SJCRH30 (cell line): ENCODE measurements around the gene ANG. TPM values are rescaled to one million over a fixed set of nuclear protein-coding genes. Genes with fewer than 3 reads are reported as not detected.
"Not testable (repeated sequence)": the region's sequence is repeated elsewhere in the genome, so short reads cannot be mapped to it uniquely, and the experiment has no call there.

Experiments used
- DNase-seq, 2 experiments: peaks; one replicate each; pipeline ENCODE4 v3.0.0-alpha.2; 2015 to 2020
- H3K27ac ChIP-seq: fragments of 250-450 bp; sonication (Bioruptor Pico); 2 replicates; pipeline ENCODE4 v1.5.1; 2020; ENCODE audit warnings: mild to moderate bottlenecking, moderate library complexity
- H3K27me3 ChIP-seq: fragments of 250-450 bp; sonication (Bioruptor Pico); 2 replicates; pipeline ENCODE4 v1.5.1; 2020; ENCODE audit warnings: mild to moderate bottlenecking, moderate library complexity
- H3K36me3 ChIP-seq: fragments of 250-450 bp; sonication (Bioruptor Pico); 2 replicates; pipeline ENCODE4 v1.5.1; 2020; ENCODE audit warnings: mild to moderate bottlenecking, moderate library complexity
- H3K4me1 ChIP-seq: fragments of 250-450 bp; sonication (Bioruptor Pico); 2 replicates; pipeline ENCODE4 v1.5.1; 2020; ENCODE audit warnings: mild to moderate bottlenecking, moderate library complexity
- H3K4me3 ChIP-seq: fragments of 250-450 bp; sonication (Bioruptor Pico); 2 replicates; pipeline ENCODE4 v1.5.1; 2020; ENCODE audit warnings: mild to moderate bottlenecking, moderate library complexity
- H3K9me3 ChIP-seq: fragments of 250-450 bp; sonication (Bioruptor Pico); replicated peaks from 2 replicates; pipeline ENCODE4 v1.5.1; 2020; ENCODE audit warnings: mild to moderate bottlenecking, moderate library complexity
- total RNA-seq: library from RNA; depleted of rRNA; stranded (reverse); fragments of >200 nt; shearing (Covaris generic); gene quantifications from 2 replicates; pipeline ENCODE4 v1.2.3, GENCODE V29; 2014

The ANG gene
- total RNA-seq, 1 experiment from 2014 or later = 0.49 TPM

DNA sequence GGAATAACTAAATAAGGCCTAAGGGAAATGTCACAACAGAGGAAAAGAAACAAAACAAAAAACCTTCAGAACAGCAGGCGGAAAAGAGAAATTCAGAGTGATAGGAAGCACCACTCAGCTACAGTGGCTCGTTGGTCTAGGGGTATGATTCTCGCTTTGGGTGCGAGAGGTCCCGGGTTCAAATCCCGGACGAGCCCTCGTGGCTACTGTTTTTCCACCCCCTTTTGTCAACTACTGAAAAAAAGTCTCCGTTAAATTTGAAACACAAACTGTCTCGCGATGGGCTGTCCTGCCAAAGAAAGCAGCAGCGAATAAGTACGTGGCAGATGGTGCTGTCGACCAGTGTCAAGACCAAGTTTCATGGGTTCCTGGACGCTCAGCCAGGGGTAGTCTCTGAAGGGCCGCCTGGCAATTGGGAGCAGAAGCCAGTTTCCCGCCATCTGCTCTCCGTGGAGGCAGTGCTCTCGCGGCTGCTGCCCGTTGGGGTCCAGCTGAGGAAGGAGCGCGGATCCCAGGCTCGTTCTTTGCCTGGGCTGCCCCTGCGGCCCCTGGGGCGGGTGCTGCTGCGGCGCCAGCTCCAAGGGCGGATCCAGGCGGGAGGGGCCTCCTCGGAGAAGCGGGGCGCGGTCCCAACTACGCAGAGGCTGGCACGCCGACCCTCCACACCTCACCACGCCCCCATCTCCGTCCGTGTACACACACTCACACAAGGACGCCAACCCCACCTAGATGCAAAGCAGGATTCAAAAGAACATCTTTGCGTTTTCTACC lies 4.5 kb upstream of the ANG start, which contains the start of gene RNASE4:
Gene RNASE4, plus strand, starts transcription at position 670 of the 771 bp plus-strand sequence. CDS start 14,812 bp downstream, outside the sequence.
- Histone ChIP-seq H3K4me3 (peak within 1 kb of the TSS; percentile 77), H3K27me3 (no peaks in the 10 kb centered on the region), H3K9me3 (no peaks in the 10 kb centered on the region), H3K36me3 (no peaks in the 10 kb centered on the region), H3K27ac (peak within 1 kb of the TSS; percentile 79), H3K4me1 (no peaks in the 10 kb centered on the region)
- DNase-seq = peak; percentile 74 to 83

DNA sequence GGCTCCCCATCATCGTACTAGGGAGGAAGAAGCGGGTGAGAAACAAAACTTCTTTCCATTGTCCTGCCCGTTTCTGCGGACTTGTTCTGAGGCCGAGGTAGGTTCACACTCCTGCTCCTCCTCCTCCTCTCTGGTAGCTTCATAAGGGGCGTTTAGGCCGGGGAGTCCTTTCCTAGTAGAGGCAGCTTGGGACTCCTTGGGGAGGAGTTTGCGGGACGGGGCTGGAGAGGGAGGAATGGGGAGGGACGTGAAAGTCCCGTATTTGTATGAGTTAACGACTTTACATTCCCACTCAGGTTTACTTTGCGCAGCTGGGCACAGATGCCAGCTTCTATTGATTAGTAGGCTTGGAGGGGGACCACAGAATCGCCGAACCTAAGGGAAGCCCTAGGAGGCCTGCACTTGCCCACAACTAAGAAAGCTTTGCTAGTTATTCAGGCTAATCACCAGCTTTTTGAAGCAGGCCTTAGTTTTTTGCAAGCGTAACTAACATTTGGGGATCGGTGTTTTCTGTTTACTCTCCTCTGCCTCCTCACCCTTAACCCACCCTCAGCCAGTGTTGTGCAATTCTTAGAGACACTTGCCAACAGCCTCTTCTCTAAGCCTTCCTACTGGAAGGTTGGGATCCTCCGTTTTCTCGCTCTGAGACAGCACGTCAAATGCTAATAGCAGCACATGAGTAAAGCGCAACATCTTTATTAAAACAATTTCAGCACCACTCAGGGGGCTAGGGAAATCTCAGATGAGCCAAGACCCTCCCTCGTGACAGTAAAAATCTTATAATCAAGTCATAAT lies 3.7 kb upstream of the ANG start:
- Histone ChIP-seq H3K4me1 (no peaks in the 10 kb centered on the region), H3K9me3 (no peaks in the 10 kb centered on the region), H3K27me3 (no peaks in the 10 kb centered on the region), H3K4me3 (peak overlapping the region; percentile 77), H3K27ac (peak overlapping the region; percentile 79; the same call in 1 of the 2 replicates), H3K36me3 (no peaks in the 10 kb centered on the region)
- DNase-seq = peak; percentile 26 to 56

DNA sequence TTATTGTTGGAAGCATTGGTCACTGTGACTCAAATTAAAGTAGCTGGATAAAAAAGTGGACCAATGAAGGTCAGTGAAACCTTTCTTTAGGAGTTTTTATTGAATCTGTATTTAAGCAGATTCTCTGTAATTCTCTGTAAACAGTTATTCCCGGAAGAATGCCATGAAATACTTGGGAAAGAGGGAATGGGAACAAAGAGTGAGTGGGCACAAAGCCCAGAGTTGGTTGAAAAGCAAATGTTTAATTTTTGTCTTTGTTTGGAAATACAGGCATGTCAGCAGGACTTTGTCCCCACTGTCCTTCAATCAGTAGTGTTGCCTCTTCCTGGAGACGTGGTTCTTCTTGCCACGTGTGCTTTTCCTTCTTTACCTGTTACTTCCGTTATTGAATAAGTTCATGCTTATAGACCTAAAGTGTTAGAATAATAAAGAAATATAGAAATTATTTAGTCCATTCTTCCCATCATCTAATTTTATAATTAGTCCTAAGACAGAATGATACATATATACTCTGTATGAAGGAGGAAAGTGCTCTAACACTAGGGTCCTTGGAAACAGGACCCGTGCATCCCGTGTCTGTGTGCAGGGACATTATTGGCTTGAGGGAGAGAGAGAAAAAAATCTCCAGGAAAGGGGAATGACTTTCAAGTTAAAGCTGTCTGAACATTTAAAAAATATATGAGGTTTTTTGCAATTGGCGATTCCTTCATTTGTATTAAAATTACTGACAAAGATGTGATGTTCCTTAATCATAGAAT lies 2.0 kb upstream of the ANG start:
- no peak overlapping the region for H3K27ac ChIP-seq
- no peaks in the 10 kb centered on the region for H3K4me1 ChIP-seq
- H3K4me3 ChIP-seq = no peak overlapping the region
- no peaks in the 10 kb centered on the region for H3K9me3 ChIP-seq
- no peaks in the 10 kb centered on the region for H3K27me3 ChIP-seq
- H3K36me3 ChIP-seq = no peaks in the 10 kb centered on the region
- DNase-seq = no peak

DNA sequence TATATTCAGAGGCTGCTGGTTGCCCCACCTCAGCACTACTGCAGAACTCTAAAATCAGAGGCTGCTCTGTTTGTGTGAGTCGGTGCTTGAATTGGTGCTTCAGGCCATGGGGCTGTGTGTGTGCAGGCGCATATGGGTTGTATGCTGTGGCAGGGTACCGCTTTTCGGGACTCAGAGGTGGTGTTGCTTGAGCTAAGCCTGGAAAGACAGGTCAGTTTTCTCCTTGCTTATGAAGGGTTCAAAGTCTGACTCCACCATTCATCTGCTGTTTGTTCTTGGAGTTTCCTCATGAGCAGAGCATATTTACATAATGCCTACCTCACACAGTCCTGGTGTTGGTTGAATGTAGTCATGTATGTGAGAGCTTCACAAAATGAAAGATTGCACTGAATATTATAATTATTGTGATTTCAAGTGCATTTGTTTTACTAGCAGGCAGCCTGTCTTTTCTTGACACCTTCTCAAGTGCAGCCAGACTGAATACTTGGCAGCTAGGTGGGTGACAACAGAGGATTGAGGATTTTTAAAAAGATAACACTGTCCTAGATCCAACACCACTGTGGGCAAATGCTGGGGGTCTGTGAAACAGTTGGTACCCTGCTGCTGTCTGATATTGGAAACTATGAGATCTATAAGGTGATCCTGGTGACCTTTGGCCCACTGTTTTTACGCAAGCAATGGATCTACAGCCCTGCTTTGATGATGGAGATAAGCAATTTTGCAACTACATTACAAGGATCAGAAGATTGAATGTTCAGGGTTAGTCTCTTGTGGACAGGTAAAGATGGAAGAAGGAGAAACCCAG lies 1.0 kb upstream of the ANG start:
- Histone ChIP-seq H3K36me3 (no peaks in the 10 kb centered on the region), H3K4me3 (no peak overlapping the region), H3K9me3 (no peaks in the 10 kb centered on the region), H3K4me1 (no peaks in the 10 kb centered on the region), H3K27ac (no peak overlapping the region), H3K27me3 (no peaks in the 10 kb centered on the region)
- no peak for DNase-seq

DNA sequence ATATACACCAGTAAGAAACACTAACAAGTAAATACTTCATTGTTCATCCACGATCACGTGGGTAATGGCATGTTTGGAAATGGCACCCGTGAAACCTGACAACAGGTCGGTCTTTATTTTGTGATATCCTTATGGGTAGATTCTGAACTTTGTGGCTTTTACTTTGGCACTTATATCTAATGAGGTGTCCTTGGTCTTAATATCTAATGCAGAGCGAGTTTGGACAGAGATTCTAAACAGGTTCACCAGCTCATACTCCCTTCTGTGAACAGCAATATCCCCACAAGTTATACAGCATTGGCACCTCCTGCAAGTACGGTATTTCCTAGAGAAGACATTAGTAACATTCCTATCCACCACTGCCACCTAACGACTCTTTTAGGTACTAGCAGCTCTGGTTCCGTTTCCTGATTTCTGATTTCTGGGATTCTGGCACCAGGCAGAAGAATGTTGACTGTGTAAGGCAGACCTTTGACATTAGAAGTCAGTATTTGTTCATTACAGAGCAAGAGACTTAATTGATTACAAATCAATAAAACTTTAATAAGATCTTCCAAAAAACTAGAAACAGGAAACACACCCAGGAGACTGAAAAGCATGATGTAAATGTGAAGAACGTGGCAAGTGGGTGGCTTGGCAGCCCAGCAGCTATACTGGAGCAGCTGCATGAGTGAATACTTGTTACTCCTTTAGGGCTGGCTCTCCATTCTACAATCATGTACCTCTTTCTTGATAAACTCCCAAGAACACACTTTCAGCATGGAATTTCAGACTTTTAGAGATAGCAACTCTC lies 2.5 kb downstream of the ANG start:
- DNase-seq = peak; percentile 29 to 77
- Histone ChIP-seq H3K4me1 (no peaks in the 10 kb centered on the region), H3K9me3 (no peaks in the 10 kb centered on the region), H3K4me3 (peak overlapping the region; percentile 26), H3K27ac (no peak overlapping the region), H3K27me3 (no peaks in the 10 kb centered on the region), H3K36me3 (no peaks in the 10 kb centered on the region)

DNA sequence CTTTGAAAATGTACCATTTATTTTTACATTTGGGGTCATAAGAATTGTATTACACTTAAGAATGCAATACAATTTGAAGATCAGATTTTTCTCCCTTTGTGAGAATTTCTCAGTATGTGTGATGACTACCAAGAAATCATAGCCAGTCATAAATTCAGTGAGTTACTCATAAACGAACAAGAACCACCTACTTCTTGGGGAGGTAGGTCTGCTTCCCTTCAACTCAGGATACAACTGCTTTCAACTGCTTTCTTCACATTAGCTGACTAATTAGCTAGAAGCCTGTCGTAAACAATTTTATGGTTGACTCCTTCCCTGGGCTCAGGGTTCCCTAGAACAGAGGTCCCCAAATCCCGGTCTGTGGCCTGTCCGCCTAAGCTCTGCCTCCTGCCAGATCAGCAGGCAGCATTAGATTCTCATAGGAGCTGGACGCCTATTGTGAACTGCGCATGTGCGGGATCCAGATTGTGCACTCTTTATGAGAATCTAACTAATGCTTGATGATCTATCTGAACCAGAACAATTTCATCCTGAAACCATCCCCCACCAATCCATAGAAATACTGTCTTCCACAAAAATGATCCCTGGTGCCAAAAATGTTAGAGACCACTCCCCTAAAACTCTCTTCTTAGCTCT lies 3.7 kb downstream of the ANG start:
- H3K27ac ChIP-seq = no peak overlapping the region
- no peaks in the 10 kb centered on the region for H3K9me3 ChIP-seq
- no peak for DNase-seq
- H3K36me3 ChIP-seq = no peaks in the 10 kb centered on the region
- no peaks in the 10 kb centered on the region for H3K27me3 ChIP-seq
- no peak overlapping the region for H3K4me3 ChIP-seq
- no peaks in the 10 kb centered on the region for H3K4me1 ChIP-seq

DNA sequence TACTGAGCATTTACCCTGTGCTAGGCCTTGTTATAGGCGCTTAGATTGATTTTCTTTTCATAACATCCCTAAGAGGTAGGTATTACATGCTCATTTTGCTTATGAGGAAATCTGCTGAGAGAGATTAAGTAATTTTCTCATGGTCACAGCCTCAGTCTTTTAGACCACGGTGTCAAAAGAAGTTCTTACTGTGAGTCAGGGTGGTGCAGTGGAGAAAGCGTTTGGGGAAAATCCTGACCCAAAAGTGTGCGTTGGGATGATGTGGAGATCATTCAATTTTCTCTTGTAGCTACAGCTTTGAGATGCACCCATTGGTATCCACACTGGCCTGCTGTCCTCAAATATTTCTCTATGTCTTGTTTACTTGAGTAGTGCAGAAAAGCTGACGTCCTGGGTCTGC lies 8.2 kb downstream of the ANG start:
- Histone ChIP-seq H3K36me3 (no peaks in the 10 kb centered on the region), H3K27ac (no peak overlapping the region), H3K27me3 (0 out of 2 replicates have a peak, but pooled peaks cover 4% of the 10 kb centered on the region), H3K4me3 (no peak overlapping the region), H3K4me1 (no peaks in the 10 kb centered on the region), H3K9me3 (no peaks in the 10 kb centered on the region)
- DNase-seq = no peak

DNA sequence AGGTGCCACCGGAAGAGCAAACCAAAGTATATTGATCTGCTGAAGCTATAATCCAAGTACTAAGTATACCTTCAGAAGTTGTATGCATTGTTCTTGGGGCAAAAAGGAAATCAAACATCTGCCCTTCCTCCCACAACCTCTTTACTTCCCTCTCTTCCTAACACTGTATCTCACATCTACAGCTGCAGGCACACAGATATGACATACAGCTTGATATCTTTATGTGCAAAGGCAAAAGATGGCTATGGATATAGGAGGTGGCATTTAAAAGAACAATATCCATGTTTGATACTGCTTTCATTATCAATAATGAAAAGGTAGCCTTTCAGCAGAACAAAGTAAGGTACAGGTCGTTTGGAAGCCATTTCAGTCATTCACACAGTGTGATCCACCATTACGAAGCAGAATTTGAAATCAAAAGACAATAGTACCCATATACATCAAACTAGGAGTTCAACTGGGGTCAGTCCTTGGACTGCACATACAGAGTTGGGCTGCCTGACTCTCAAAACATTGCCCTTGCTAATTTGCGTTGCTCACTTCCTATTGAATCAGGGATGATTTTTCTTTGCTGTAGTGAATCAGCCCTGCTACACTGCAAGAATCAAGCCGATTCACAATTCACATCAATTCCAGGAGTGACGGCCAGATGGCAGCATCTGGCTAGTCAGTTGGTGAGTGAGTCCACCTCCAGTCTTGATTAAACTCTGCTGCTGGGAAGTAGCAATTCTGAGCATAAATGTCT lies 8.9 kb downstream of the ANG start:
- H3K27me3 ChIP-seq = 0 out of 2 replicates have a peak, but pooled peaks cover 4% of the 10 kb centered on the region
- peak; percentile 29 to 65 for DNase-seq
- no peaks in the 10 kb centered on the region for H3K36me3 ChIP-seq
- no peak overlapping the region for H3K4me3 ChIP-seq
- H3K9me3 ChIP-seq = no peaks in the 10 kb centered on the region
- no peaks in the 10 kb centered on the region for H3K4me1 ChIP-seq
- H3K27ac ChIP-seq = no peak overlapping the region

DNA sequence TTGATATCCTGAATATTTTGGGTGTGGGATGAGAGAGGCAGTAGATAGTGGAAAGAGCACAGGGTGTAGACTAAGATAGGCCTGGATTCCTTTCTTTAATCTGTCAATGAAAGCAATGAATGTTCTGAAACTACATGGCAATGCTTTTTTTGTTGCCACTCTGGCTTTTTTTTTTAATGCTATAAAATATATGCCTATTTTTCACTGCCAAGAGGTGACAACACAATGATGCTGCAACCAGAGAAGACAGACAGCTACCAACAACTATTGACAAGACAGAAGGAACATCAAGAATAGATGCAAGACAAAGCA lies 9.4 kb downstream of the ANG start:
- Histone ChIP-seq H3K27ac (no peak overlapping the region), H3K27me3 (0 out of 2 replicates have a peak, but pooled peaks cover 4% of the 10 kb centered on the region), H3K4me1 (no peaks in the 10 kb centered on the region), H3K36me3 (no peaks in the 10 kb centered on the region), H3K9me3 (no peaks in the 10 kb centered on the region), H3K4me3 (no peak overlapping the region)
- DNase-seq = no peak

DNA sequence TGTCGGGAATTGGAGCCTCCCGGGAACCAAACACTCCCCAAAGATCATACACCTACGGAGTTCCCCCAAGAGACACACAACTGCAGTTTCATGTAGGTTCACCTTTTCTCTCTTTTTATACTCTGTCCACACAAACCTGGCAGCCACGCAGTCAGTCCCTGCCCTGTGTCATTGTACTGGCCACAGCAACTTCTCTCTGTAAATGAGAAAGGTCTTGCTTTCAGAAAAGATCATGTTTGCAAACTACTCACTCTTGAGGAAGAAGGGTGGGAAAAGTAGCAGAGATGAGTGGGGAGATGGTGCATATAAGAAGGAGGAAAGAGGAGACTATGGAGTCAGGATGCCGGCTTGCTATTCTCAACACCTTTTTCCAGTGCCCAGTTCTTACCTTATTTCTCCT lies 10.4 kb downstream of the ANG start:
- H3K9me3 ChIP-seq = no peaks in the 10 kb centered on the region
- H3K27me3 ChIP-seq = 0 out of 2 replicates have a peak, but pooled peaks cover 4% of the 10 kb centered on the region
- H3K36me3 ChIP-seq = no peaks in the 10 kb centered on the region
- no peaks in the 10 kb centered on the region for H3K4me1 ChIP-seq
- DNase-seq = no peak
- H3K27ac ChIP-seq = no peak overlapping the region
- H3K4me3 ChIP-seq = no peak overlapping the region

DNA sequence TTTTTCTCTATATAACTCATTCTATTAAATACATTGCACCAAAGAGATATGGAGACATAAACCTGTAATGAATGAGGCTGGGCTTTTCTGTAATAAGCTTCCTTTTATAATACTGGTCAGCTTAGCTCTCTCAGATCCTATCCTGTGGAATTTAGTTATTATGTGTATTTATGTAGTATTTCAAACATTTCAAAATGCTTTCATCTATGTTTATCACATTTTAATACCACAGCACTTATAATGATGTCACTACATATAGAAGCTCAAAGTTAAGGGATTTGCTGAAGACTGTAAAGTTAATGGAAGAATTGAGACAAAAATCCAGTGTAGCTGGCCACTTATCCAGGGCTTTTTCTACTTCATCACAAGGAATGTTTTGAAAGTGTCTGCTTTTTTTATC lies 11.4 kb downstream of the ANG start:
- H3K36me3 ChIP-seq = no peaks in the 10 kb centered on the region
- no peaks in the 10 kb centered on the region for H3K9me3 ChIP-seq

DNA sequence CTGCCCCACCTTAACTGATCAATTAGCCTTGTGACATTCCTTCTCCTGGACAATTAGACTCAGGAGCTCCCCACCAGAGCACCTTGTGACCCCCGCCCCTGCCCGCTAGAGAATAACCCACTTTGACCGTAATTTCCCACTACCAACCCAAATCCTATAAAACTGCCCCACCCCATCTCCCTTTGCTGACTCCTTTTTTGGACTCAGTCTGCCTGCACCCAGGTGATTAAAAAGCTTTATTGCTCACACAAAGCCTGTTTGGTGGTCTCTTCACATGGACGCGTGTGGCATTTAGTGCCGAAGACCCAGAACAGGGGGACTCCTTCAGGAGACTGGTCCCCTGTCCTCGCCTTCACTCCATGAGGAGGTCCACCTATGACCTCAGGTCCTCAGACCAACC lies 12.4 kb downstream of the ANG start:
- not testable (repeated sequence) for H3K27ac ChIP-seq, H3K36me3 ChIP-seq, H3K4me1 ChIP-seq, H3K4me3 ChIP-seq, H3K27me3 ChIP-seq, DNase-seq, H3K9me3 ChIP-seq

More for the DNA sequence above, 11.4 kb downstream of the ANG start:
- H3K27ac ChIP-seq = no peak overlapping the region
- DNase-seq = no peak
- no peaks in the 10 kb centered on the region for H3K4me1 ChIP-seq
- H3K4me3 ChIP-seq = no peak overlapping the region
- 0 out of 2 replicates have a peak, but pooled peaks cover 4% of the 10 kb centered on the region for H3K27me3 ChIP-seq
